Breast epithelium (tissue), 4 donors: Measurements from ENCODE around the gene ABCB7. TPM values are rescaled to one million over a fixed set of nuclear protein-coding genes. Genes with fewer than 3 reads are reported as not detected.

Source experiments
- DNase-seq, 2 donors: peaks; one replicate each; pipeline ENCODE4 v3.0.0-alpha.2; 2019; ENCODE audit warnings: low spot score in 2 of 2
- H3K27ac ChIP-seq, 2 donors: fragments of 200-600 bp; sonication (generic) in 1 of 2; one replicate each; pipeline ENCODE4 v1.5.1; 2016 to 2019; ENCODE audit warnings: mild to moderate bottlenecking in 1 of 2
- H3K27me3 ChIP-seq, 2 donors: fragments of 200-600 bp; sonication (generic) in 1 of 2; one replicate each; pipeline versions ENCODE4 v1.5.1 to v1.6.0; 2017 to 2019; ENCODE audit warnings: control low read depth in 1 of 2, mild to moderate bottlenecking in 1 of 2
- H3K36me3 ChIP-seq: fragments of 200-600 bp; one replicate; pipeline ENCODE4 v1.5.1; 2019
- H3K4me1 ChIP-seq, 2 donors: fragments of 200-600 bp; sonication (generic); one replicate each; pipeline ENCODE4 v1.5.1; 2016 to 2019; ENCODE audit warnings: control low read depth in 1 of 2
- H3K4me3 ChIP-seq, 3 donors: fragments of 200-600 bp; sonication (generic); 1 replicate in 2 of 3; 2 replicates in 1 of 3; pipeline ENCODE4 v1.5.1; 2016 to 2019; ENCODE audit warnings: mild to moderate bottlenecking in 3 of 3, moderate library complexity in 2 of 3
- H3K9me3 ChIP-seq, 2 donors: fragments of 200-600 bp; sonication (generic) in 1 of 2; one replicate each; pipeline ENCODE4 v1.5.1; 2016 to 2019; ENCODE audit warnings: control low read depth in 1 of 2
- POLR2A ChIP-seq: fragments of 450-650 bp; IDR thresholded peaks from one replicate; pipeline ENCODE4 v1.6.1; 2016; ENCODE audit warnings: antibody characterized with exemption, mild to moderate bottlenecking, moderate library complexity
- POLR2AphosphoS5 ChIP-seq, 3 donors: sonication (generic); formaldehyde crosslinking; IDR thresholded peaks; one replicate each; pipeline ENCODE4 v1.6.1; 2017; ENCODE audit warnings: antibody characterized with exemption in 3 of 3
- intact Hi-C: fragments of 100-400 bp; cut with DNase I; formaldehyde crosslinking; loops from one replicate; pipeline ENCODE4 v1.15.1; 2023; ENCODE audit warnings: low total_unique reads
- total RNA-seq, 3 donors: library from RNA; depleted of rRNA; stranded (reverse); fragments of >200 nt; gene quantifications; one replicate each; pipeline ENCODE4 v1.1.0, GENCODE V29; 2016
- TF ChIP-seq, protein P1 (sequence below), 3 donors: fragments of 450-650 bp; IDR thresholded peaks; one replicate each; pipeline ENCODE4 v1.5.1; 2016 to 2017; ENCODE audit warnings: antibody characterized with exemption in 3 of 3, mild to moderate bottlenecking in 3 of 3, moderate library complexity in 3 of 3

Gene ABCB7
- total RNA-seq, 3 donors from 2014 or later, result 53.4 to 75.8 (median 70.5) TPM

- Histone ChIP-seq H3K4me1 (no peaks in the 10 kb centered on the region), H3K9me3 (peaks cover 0 to 10% of the 10 kb centered on the region in 2 donors), H3K4me3 (no peak overlapping the region), H3K36me3 (no peaks in the 10 kb centered on the region), H3K27ac (no peak overlapping the region), H3K27me3 (no peaks in the 10 kb centered on the region)
- DNase-seq, result no peak
- intact Hi-C loops, result loop anchor here (5.0 kb wide), 1 partner anchor 106 kb away; no protein-coding TSS in a partner anchor
- TF ChIP-seq POLR2AphosphoS5 (IDR thresholded peaks at IDR 0.05), result no peak
- TF ChIP-seq POLR2A, result no peak
- TF ChIP-seq, protein P1, sequence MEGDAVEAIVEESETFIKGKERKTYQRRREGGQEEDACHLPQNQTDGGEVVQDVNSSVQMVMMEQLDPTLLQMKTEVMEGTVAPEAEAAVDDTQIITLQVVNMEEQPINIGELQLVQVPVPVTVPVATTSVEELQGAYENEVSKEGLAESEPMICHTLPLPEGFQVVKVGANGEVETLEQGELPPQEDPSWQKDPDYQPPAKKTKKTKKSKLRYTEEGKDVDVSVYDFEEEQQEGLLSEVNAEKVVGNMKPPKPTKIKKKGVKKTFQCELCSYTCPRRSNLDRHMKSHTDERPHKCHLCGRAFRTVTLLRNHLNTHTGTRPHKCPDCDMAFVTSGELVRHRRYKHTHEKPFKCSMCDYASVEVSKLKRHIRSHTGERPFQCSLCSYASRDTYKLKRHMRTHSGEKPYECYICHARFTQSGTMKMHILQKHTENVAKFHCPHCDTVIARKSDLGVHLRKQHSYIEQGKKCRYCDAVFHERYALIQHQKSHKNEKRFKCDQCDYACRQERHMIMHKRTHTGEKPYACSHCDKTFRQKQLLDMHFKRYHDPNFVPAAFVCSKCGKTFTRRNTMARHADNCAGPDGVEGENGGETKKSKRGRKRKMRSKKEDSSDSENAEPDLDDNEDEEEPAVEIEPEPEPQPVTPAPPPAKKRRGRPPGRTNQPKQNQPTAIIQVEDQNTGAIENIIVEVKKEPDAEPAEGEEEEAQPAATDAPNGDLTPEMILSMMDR (IDR thresholded peaks at IDR 0.05), result no peak
Observed at GRCh38 chrX:75086731-75087195, 69.3 kb downstream of the ABCB7 start.

- DNase-seq, result no peak
- Histone ChIP-seq H3K36me3 (no peaks in the 10 kb centered on the region), H3K9me3 (peaks cover 0 to 10% of the 10 kb centered on the region in 2 donors), H3K27me3 (peaks cover 0 to 1% of the 10 kb centered on the region in 2 donors), H3K4me3 (no peak overlapping the region), H3K27ac (no peak overlapping the region), H3K4me1 (no peaks in the 10 kb centered on the region)
- intact Hi-C loops, result loop anchor here (5.0 kb wide), 1 partner anchor 108 kb away; no protein-coding TSS in a partner anchor
- TF ChIP-seq, protein P1 (IDR thresholded peaks at IDR 0.05), result no peak
- TF ChIP-seq POLR2AphosphoS5 (IDR thresholded peaks at IDR 0.05), result no peak
- no peak for TF ChIP-seq POLR2A
Observed at GRCh38 chrX:75084757-75085156, 71.3 kb downstream of the ABCB7 start.

GRCh38 chrX:75076429-75076828, 79.7 kb downstream of the ABCB7 start:
- peaks cover 0 to 10% of the 10 kb centered on the region in 2 donors for H3K27me3 ChIP-seq
- H3K4me3 ChIP-seq, result no peak overlapping the region
- H3K4me1 ChIP-seq, result no peaks in the 10 kb centered on the region
- intact Hi-C loops, result no loop called here
- no peak overlapping the region for H3K27ac ChIP-seq
- DNase-seq, result no peak
- no peaks in the 10 kb centered on the region for H3K9me3 ChIP-seq
- H3K36me3 ChIP-seq, result peaks cover 3% of the 10 kb centered on the region
- TF ChIP-seq POLR2A (no peak), POLR2AphosphoS5 (IDR thresholded peaks at IDR 0.05) (no peak)
- TF ChIP-seq, protein P1 (IDR thresholded peaks at IDR 0.05), result no peak

DNA sequence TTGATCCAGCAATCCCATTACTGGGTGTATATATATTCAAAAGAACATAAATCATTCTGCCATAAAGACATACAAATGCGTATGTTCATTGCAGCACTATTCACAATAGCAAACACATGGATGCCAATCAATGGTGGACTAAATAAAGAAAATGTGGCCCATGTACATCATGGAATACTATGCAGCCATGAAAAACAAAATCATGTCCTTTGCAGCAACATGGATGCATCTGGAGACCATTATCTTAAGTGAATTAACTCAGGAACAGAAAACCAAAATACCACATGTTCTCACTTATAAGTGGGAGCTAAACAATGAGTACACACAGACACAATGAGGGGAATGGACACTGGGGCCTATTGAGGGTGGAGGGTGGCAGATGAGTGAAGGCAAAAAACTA, 81.6 kb downstream of the ABCB7 start:
- no peak overlapping the region for H3K27ac ChIP-seq
- H3K36me3 ChIP-seq, result peaks cover 3% of the 10 kb centered on the region
- peaks cover 0 to 6% of the 10 kb centered on the region in 2 donors for H3K27me3 ChIP-seq
- intact Hi-C loops, result no loop called here
- no peak overlapping the region for H3K4me3 ChIP-seq
- no peaks in the 10 kb centered on the region for H3K4me1 ChIP-seq
- no peak for DNase-seq
- TF ChIP-seq POLR2AphosphoS5 (IDR thresholded peaks at IDR 0.05) (no peak), POLR2A (no peak)
- TF ChIP-seq, protein P1 (IDR thresholded peaks at IDR 0.05), result no peak
- H3K9me3 ChIP-seq, result no peaks in the 10 kb centered on the region

- no peak for DNase-seq
- Histone ChIP-seq H3K9me3 (no peaks in the 10 kb centered on the region), H3K4me1 (no peaks in the 10 kb centered on the region), H3K36me3 (peaks cover 3% of the 10 kb centered on the region), H3K27ac (no peak overlapping the region), H3K4me3 (no peak overlapping the region), H3K27me3 (peaks cover 0 to 10% of the 10 kb centered on the region in 2 donors)
- no peak for TF ChIP-seq POLR2AphosphoS5 (IDR thresholded peaks at IDR 0.05)
- TF ChIP-seq, protein P1 (IDR thresholded peaks at IDR 0.05), result no peak
- no peak for TF ChIP-seq POLR2A
- intact Hi-C loops, result no loop called here
Observed at GRCh38 chrX:75071334-75071733, 84.7 kb downstream of the ABCB7 start.
